ENCODE results near the gene RASA3.

- no peak for TF ChIP-seq POLR2A (IDR thresholded peaks at IDR 0.05)
- TF ChIP-seq, protein P1, sequence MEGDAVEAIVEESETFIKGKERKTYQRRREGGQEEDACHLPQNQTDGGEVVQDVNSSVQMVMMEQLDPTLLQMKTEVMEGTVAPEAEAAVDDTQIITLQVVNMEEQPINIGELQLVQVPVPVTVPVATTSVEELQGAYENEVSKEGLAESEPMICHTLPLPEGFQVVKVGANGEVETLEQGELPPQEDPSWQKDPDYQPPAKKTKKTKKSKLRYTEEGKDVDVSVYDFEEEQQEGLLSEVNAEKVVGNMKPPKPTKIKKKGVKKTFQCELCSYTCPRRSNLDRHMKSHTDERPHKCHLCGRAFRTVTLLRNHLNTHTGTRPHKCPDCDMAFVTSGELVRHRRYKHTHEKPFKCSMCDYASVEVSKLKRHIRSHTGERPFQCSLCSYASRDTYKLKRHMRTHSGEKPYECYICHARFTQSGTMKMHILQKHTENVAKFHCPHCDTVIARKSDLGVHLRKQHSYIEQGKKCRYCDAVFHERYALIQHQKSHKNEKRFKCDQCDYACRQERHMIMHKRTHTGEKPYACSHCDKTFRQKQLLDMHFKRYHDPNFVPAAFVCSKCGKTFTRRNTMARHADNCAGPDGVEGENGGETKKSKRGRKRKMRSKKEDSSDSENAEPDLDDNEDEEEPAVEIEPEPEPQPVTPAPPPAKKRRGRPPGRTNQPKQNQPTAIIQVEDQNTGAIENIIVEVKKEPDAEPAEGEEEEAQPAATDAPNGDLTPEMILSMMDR (IDR thresholded peaks at IDR 0.05): no peak
Measured at GRCh38 chr13:114079601-114080536, 52.6 kb downstream of the RASA3 start.
